ENCODE results near the gene SHISA7. TPM values are rescaled to one million over a fixed set of nuclear protein-coding genes. Genes with fewer than 3 reads are reported as not detected.
A peak's percentile ranks its signal among the peaks of the same experiment; 100 is the strongest.
"Not testable (repeated sequence)": the region's sequence is repeated elsewhere in the genome, so short reads cannot be mapped to it uniquely, and the experiment has no call there.

Gene SHISA7
- total RNA-seq, 8 experiments from 2014 or later: 0.10 to 3.4 (median 1.5) TPM

DNA sequence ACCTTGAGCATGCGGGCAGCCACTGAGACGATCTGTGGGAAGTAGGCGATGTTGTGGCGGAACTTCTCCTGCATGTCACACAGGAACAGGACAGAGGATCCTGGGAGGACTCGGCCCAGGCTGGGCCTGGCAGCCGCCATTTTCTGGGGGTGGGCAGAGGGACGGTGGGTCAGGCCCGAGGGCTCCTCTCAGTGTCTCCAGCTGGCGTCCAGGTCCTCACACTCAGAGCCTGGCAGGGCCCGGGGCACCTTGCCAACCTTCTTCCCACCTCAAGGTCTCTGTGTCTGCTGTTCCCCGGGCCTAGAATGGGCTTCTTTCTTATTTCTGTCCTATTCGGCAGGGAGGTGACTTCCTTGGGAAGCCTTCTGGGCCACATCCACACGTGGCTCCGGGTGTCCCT, 13.2 kb upstream of the SHISA7 start:
- WGBS, 10 experiments: 84 to 94% methylated on average over 4 to 10 of the region's 14 CpGs; no CpG with 5 or more reads in 8 of the 10 experiments
- no peak overlapping the region for H3K27ac ChIP-seq
- in situ Hi-C loops (cut with MboI; ENCODE audit: low pct_unique_long_range_greater_than_20kb in 2 of 9, low sequenced_read_pairs in 9 of 9, unreplicated experiment in 9 of 9): no loop called here
- H3K4me3 ChIP-seq: no peak overlapping the region
- H3K4me1 ChIP-seq (replicated peaks in 1 of 2): peaks cover 22 to 30% of the 10 kb centered on the region in 2 donors
- no peak for ATAC-seq (replicated peaks in 6 of 8)

DNA sequence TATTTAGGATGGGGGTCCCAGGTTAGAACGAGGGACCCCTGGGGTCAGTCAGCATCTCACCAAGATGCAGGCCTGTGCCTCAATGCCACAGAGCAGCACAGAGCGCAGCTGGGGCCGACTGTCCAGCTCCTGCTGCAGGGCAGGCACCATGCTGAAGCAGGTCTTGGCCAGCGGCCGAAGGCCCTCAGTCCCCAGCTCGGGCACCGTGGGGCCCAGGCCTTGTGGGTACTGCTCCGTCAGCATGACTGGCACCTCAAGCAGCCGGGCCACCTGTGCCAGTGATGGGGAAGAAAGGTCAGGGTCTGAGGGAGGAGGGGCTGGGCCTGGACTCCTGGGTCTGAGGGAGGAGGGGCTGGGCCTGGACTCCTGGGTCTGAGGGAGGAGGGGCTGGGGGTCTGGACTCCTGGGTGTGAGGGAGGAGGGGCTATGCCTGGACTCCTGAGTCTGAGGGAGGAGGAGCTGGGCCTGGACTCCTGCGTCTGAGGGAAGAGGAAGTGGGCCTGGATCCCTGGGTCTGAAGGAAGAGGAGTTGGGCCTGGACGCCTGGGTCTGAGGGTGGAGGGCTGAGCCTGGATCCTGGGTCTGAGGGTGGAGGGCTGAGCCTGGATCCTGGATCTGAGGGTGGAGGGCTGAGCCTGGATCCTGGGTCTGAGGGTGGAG, 12.6 kb upstream of the SHISA7 start:
- ATAC-seq (replicated peaks in 6 of 8): no peak
- in situ Hi-C loops (cut with MboI; ENCODE audit: low pct_unique_long_range_greater_than_20kb in 2 of 9, low sequenced_read_pairs in 9 of 9, unreplicated experiment in 9 of 9): no loop called here
- Histone ChIP-seq H3K27ac (no peak overlapping the region), H3K4me1 (replicated peaks in 1 of 2) (peaks cover 21 to 29% of the 10 kb centered on the region in 2 donors), H3K4me3 (no peak overlapping the region)
- WGBS, 10 experiments: 92% methylated on average over 2 of the region's 11 CpGs; no CpG with 5 or more reads in 9 of the 10 experiments

DNA sequence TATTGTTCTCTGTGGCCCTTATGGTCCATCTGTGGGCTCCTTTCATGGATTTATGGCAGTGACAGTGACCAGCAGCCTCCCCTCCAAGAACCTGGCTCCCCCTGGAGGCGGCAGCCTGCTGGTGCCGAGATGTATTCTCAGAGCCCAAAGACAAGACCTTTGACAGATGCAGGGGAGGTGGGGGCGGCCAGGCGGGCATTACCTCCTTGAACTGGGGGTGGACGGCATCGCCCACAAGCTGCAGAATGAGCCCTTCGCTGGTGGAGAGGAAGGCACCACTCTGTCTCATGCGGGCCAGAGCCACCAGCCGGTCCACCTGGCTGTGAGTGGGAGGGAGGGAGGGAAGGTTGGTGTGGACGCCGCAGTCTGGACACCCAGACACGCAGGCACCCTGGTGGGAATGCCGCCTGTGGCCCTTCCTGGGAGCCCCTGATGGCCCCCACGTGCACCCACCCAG, 11.7 kb upstream of the SHISA7 start:
- Histone ChIP-seq H3K27ac (no peak overlapping the region), H3K4me3 (no peak overlapping the region), H3K4me1 (replicated peaks in 1 of 2) (peaks cover 13 to 21% of the 10 kb centered on the region in 2 donors)
- peak in 1 of 8 experiments; percentile 13 for ATAC-seq (replicated peaks in 6 of 8)
- in situ Hi-C loops (cut with MboI; ENCODE audit: low pct_unique_long_range_greater_than_20kb in 2 of 9, low sequenced_read_pairs in 9 of 9, unreplicated experiment in 9 of 9): no loop called here
- 38 to 100% methylated on average over 1 to 2 of the region's 14 CpGs; no CpG with 5 or more reads in 8 of the 10 experiments for WGBS, 10 experiments

DNA sequence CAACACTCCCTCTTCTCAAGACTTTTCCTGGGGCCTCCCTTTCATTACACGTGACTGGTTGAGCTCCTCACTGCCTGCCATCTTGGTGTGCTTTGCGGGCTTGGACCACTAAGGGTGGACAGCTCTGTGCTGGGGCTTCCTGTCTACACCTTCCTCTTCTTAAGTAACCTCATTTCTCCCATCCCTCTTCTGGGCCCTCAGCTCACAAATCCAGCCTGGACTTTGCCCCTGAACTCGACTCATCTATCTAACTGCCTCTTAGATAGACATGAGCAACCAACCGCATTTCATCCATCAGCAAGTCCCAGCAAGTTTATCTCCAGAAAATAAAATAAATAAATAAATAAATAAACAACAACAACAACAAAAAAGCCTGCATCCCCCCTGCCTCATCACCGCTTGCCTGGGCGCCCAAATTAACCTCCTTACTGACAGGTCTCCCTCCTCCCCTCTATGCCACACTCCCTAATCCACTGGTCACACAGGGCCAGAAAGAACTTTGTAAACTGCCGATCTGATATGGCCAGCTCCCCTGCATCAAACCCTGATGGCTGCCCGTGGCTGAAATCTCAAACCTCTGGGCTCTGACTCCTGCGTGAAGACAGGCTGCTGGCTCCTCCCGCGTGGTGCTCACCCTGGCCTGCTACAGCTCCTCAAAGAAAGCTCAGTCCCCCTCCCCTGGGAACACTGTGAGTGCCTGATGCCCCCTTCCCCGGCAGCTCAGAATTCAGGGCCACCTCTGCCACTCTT, 10.6 kb upstream of the SHISA7 start:
- no peak overlapping the region for H3K27ac ChIP-seq
- no peak overlapping the region for H3K4me3 ChIP-seq
- no peak for ATAC-seq (replicated peaks in 6 of 8)
- in situ Hi-C loops (cut with MboI; ENCODE audit: low pct_unique_long_range_greater_than_20kb in 2 of 9, low sequenced_read_pairs in 9 of 9, unreplicated experiment in 9 of 9): no loop called here
- 75 to 100% (median 92%) methylated on average over 3 to 6 of the region's 12 CpGs; no CpG with 5 or more reads in 1 of the 10 experiments for WGBS, 10 experiments
- H3K4me1 ChIP-seq (replicated peaks in 1 of 2): peaks cover 12 to 20% of the 10 kb centered on the region in 2 donors

DNA sequence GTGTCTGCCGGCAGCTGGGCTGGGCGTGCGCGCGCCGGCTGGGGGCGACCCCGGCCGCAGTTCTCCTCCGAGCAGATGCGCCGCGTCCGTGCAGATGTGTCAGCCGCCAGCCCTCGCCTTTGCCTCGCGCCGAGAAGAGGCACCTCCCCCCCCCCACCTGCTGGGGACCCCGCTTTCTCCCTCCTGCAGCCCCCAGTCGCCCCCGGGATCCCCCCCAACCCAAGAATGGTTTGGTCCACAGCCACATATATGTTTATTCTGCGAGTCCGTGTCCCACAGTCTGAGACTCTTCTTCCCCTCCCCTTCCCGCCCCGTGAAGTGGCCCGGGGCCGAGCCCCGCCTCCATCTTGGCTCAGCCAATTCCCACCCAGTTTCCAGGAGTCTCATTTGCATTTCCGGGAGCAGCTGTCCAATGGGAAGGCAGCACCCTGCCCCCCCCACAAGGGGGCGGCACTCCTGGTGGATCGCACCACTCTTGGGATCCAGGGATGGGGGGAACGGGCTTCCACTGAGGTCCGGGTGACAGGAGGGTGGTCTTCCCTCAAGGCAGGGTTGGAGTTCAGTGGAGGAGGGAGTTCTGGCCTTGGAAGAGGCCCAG, 9.7 kb upstream of the SHISA7 start:
- ATAC-seq (replicated peaks in 6 of 8): peak; percentile 76 to 94 (median 84)
- peak overlapping the region; percentile 59 to 82 for H3K27ac ChIP-seq
- peaks cover 12 to 16% of the 10 kb centered on the region in 2 donors for H3K4me1 ChIP-seq (replicated peaks in 1 of 2)
- in situ Hi-C loops (cut with MboI; ENCODE audit: low pct_unique_long_range_greater_than_20kb in 2 of 9, low sequenced_read_pairs in 9 of 9, unreplicated experiment in 9 of 9): no loop called here
- no CpG with 5 or more reads among the region's 34 CpGs for WGBS, 10 experiments
- H3K4me3 ChIP-seq: peak overlapping the region; percentile 53 to 87 (median 59)

DNA sequence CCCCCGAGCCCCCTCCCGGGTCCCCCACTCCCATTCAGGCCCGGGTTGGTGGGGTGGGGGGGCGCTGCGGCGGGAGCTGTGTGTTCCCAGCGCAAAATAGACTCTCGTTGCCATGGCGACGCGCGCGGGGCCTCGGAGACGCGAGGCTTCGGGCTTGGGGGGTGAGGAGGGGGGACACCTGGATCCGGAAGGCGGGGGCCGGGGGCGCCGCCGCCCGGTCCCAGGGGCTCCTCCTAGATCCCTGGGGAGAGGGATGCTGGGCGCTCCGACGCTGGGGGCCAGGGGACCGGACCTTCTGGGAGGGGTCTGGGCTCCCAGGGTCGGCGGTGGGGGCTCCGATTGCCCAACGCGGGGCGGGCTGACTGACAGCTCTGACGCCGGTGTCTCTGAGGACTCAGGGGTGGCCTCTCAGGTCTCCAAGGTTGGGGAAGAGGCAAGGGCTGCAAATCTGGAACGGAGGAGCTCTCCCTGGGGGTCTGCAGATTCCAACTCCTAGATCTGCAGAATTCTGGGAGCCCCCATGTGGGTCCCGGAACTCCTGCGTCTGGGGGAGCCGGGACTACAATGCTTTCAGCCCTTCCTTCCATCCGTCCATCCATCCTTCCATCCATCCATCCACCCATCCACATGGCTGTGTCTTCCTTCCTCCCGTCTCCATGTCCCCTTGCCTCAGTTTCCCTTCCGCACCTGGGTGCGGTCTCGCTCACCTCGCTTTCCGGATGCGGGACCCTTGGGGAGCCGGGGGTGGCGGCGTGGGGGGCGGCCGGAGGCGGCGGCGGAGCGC, 9.1 kb upstream of the SHISA7 start:
- in situ Hi-C loops (cut with MboI; ENCODE audit: low pct_unique_long_range_greater_than_20kb in 2 of 9, low sequenced_read_pairs in 9 of 9, unreplicated experiment in 9 of 9): no loop called here
- peak in 5 of 8 experiments; percentile 21 to 52 (median 50) for ATAC-seq (replicated peaks in 6 of 8)
- H3K4me3 ChIP-seq: peak overlapping the region; percentile 53 to 87 (median 59)
- peaks cover 12 to 16% of the 10 kb centered on the region in 2 donors for H3K4me1 ChIP-seq (replicated peaks in 1 of 2)
- 0% methylated on average over 1 to 2 of the region's 57 CpGs; no CpG with 5 or more reads in 8 of the 10 experiments for WGBS, 10 experiments
- H3K27ac ChIP-seq: peak overlapping the region; percentile 59 to 82

DNA sequence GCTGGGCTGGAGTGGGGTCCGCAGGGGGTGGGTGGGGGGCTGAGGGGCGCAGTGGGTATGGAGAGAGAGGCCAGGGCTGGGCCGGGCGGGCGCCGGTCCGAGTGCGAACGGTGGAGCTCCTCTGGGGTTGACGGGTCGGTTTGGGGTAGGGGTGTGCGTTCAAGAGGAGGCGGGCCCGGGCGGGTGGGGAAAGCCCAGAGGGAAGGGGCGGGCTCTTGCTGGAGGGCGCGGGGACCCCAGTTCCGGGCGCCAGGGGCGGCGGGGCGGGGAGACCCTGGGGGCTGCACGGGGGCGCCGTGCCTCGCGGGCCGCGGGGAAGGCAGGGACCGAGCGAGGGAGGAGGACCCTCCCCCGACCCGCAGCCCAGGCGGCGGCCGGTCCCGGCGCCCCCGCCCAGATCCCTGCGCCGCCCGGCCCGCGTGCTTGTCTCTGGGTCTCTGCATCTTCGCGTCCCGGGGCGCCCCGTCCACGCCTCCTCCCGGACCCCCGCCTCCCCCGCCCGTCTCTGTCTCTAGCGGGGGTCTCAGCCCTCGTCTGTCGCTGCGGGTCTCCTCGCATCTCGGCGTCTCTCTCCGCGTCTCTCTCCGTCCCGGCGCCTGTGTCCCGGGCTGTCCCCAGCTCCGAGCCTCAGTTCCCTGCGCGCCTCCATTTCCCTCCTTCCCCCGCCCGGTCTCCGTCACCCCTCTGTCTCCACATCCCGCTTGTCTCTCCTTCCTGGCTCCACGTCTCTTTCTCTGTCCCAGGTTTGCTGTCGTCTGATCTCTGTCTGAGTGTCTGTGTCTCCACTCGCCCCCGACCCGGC, 8.3 kb upstream of the SHISA7 start:
- in situ Hi-C loops (cut with MboI; ENCODE audit: low pct_unique_long_range_greater_than_20kb in 2 of 9, low sequenced_read_pairs in 9 of 9, unreplicated experiment in 9 of 9): no loop called here

DNA sequence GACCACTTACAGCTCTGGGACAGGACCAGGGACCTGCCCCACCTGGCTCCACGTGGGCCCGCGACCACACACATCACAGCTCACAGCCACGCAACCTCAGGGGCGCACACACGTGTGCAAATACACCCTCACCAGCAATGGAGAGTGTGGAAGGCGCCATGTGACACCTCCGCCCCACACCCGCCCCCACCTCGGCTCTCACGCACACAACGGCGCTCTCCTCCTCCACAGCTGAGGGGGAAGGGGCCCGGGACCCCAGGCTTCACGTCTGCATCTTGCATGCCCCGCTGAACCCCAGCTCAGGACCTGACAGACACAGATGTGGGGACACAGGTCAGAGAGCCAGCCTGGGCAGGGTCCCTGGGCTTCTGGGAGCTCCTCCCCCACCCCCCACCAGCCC, 6.4 kb upstream of the SHISA7 start:
- WGBS, 10 experiments: 27 to 43% methylated on average over 3 to 7 of the region's 16 CpGs; no CpG with 5 or more reads in 8 of the 10 experiments
- H3K4me3 ChIP-seq: peak overlapping the region in 2 of 5 donors; percentile 13 to 20
- no peak overlapping the region for H3K27ac ChIP-seq
- H3K4me1 ChIP-seq (replicated peaks in 1 of 2): peaks cover 18 to 20% of the 10 kb centered on the region in 2 donors
- ATAC-seq (replicated peaks in 6 of 8): no peak
- in situ Hi-C loops (cut with MboI; ENCODE audit: low pct_unique_long_range_greater_than_20kb in 2 of 9, low sequenced_read_pairs in 9 of 9, unreplicated experiment in 9 of 9): loop anchor here in 1 of 9 experiments (25.0 kb wide), 1 partner anchor 312 kb away; the partner anchor contains the start of gene TNNT1

More for the DNA sequence above, 8.3 kb upstream of the SHISA7 start:
- Histone ChIP-seq H3K27ac (peak overlapping the region in 1 of 2 donors; percentile 57), H3K4me3 (peak overlapping the region; percentile 53 to 87 (median 59)), H3K4me1 (replicated peaks in 1 of 2) (peaks cover 12 to 16% of the 10 kb centered on the region in 2 donors)
- peak in 7 of 8 experiments; percentile 5 to 30 (median 14) for ATAC-seq (replicated peaks in 6 of 8)
- no CpG with 5 or more reads among the region's 80 CpGs for WGBS, 10 experiments

DNA sequence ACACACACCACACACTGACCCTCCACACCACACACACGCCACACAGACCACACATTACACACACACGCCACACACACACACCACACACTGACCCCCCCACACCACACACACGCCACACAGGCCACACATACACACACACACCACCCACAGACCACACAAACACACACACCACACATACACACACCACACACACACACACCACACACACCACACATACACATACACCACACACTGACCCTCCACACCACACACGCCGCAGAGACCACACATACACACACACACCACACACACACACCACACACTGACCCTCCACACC, 5.0 kb upstream of the SHISA7 start:
- H3K4me3 ChIP-seq; ATAC-seq (replicated peaks in 6 of 8); H3K27ac ChIP-seq: not testable (repeated sequence)
- in situ Hi-C loops (cut with MboI; ENCODE audit: low pct_unique_long_range_greater_than_20kb in 2 of 9, low sequenced_read_pairs in 9 of 9, unreplicated experiment in 9 of 9): loop anchor here in 1 of 9 experiments (25.0 kb wide), 1 partner anchor 311 kb away; the partner anchor contains the start of gene TNNT1
- WGBS, 10 experiments: 20 to 60% methylated on average over 1 to 3 of the region's 5 CpGs; no CpG with 5 or more reads in 8 of the 10 experiments
- peaks cover 19 to 24% of the 10 kb centered on the region in 2 donors for H3K4me1 ChIP-seq (replicated peaks in 1 of 2)

DNA sequence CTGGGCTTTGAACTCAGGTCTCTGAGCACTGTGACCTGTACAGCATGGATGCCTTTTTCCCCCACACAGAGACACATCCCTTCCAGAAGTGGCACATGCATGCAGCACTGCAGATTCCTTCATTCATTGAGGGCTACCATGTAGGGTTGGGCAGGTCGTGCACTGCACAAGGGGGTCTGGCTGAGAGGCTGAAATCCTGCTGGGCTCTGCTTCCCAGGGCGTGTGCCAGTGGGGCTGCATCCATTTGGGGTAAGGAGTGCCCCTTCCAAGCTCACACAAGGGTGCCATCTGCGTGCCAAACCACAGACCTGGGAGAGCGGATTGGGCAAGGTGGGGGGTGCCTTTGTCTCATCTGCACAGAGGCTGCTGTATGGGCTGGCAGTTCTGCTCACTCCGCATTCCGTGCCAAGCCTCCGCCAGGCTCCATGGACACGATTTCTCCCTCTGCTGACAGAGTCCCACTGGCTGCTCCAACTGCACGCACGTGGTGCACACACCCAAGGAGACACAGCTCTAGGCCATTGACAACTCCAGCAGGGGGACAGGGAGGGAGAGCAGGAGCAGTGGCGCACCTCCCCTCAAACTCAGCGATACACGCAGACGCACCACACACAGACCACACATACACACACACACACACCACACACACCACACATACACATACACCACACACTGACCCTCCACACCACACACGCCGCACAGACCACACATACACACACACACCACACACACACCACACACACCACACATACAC, 4.5 kb upstream of the SHISA7 start:
- Histone ChIP-seq H3K4me3 (no peak overlapping the region), H3K4me1 (replicated peaks in 1 of 2) (peaks cover 19 to 28% of the 10 kb centered on the region in 2 donors), H3K27ac (no peak overlapping the region)
- in situ Hi-C loops (cut with MboI; ENCODE audit: low pct_unique_long_range_greater_than_20kb in 2 of 9, low sequenced_read_pairs in 9 of 9, unreplicated experiment in 9 of 9): loop anchor here in 1 of 9 experiments (25.0 kb wide), 1 partner anchor 310 kb away; the partner anchor contains the start of gene TNNT1
- 0 to 35% (median 9%) methylated on average over 1 to 6 of the region's 16 CpGs; no CpG with 5 or more reads in 4 of the 10 experiments for WGBS, 10 experiments
- ATAC-seq (replicated peaks in 6 of 8): peak; percentile 6 to 77 (median 56)

DNA sequence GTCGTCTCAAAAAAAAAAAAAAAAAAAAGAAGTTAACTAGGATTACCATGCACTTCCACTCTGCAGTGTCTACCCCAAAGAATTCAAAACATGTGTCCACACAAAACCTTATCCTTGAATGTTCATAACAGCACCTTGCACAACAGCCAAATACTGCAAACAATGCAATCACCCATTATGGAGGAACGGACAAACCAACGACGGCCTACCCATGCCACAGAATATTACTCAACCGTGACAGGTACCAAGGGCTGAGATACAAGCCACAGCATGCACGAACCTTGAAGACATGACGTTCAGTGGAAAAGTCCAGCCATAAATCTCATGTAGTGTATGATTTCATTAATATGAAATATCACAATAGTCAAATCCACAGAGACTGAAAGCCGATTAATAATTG, 3.0 kb upstream of the SHISA7 start:
- Histone ChIP-seq H3K27ac (no peak overlapping the region), H3K4me1 (replicated peaks in 1 of 2) (peaks cover 33 to 43% of the 10 kb centered on the region in 2 donors), H3K4me3 (no peak overlapping the region)
- ATAC-seq (replicated peaks in 6 of 8): no peak
- 0 to 100% (median 56%) methylated on average over 1 to 8 of the region's 8 CpGs; no CpG with 5 or more reads in 2 of the 10 experiments for WGBS, 10 experiments
- in situ Hi-C loops (cut with MboI; ENCODE audit: low pct_unique_long_range_greater_than_20kb in 2 of 9, low sequenced_read_pairs in 9 of 9, unreplicated experiment in 9 of 9): loop anchor here in 1 of 9 experiments (25.0 kb wide), 1 partner anchor 309 kb away; the partner anchor contains the start of gene TNNT1
